GM13977 (cell line): ENCODE measurements around the gene SLC9A2.

Source experiments
- DNase-seq: peaks from one replicate; pipeline ENCODE4 v3.0.0; 2012; ENCODE audit warnings: low spot score
- CTCF ChIP-seq: IDR thresholded peaks from 2 replicates; pipeline ENCODE4 v1.5.1; 2012; ENCODE audit warnings: mild to moderate bottlenecking, control low read depth; ENCODE audit not compliant: insufficient read depth; ENCODE audit errors: extremely low read depth, missing control alignments
- in situ Hi-C: fragments of 300-500 bp; cut with MboI; formaldehyde crosslinking; loops from one replicate; pipeline ENCODE4 v1.12.0; 2022; ENCODE audit warnings: low sequenced_read_pairs, low pct_unique_long_range_greater_than_20kb, mixed read lengths, inconsistent platforms; ENCODE audit not compliant: unreplicated experiment

SLC9A2 gene

GRCh38 chr2:102619414-102620319 is at the start of gene SLC9A2:
Gene SLC9A2, plus strand, starts transcription at chr2:102619553. Its CDS starts 296 bp downstream, at chr2:102619849.
- no peak for TF ChIP-seq CTCF
- DNase-seq, result peak; percentile 51
- in situ Hi-C loops, result no loop called here

GRCh38 chr2:102575888-102576287 is 43.5 kb upstream of the SLC9A2 start:
- no peak for TF ChIP-seq CTCF
- DNase-seq, result no peak
- in situ Hi-C loops, result no loop called here

- TF ChIP-seq CTCF, result no peak
- no peak for DNase-seq
- in situ Hi-C loops, result no loop called here
These were observed 41.0 kb upstream of the SLC9A2 start for GRCh38 chr2:102578376-102578775.

DNA sequence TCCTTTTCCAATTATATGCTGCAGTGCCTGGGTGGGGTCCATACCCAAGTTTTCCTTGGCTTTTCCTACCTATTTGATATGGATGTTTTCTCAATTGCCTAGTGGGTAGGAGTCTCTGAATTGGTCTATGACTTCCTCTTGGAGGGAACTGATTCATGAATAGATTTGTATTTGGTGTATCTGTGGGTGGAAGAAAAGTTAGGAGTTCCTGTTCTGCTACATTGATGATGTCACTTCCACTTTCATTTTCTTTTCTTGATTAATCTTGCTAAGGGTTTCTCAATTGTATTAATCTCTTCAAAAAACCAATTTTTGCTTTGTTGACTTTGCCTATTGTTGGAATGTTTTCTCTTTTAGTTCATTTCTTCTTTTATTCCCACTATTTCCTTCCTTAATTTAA is 37.4 kb upstream of the SLC9A2 start:
- no peak for TF ChIP-seq CTCF
- in situ Hi-C loops, result no loop called here
- no peak for DNase-seq

- in situ Hi-C loops, result no loop called here
- no peak for DNase-seq
- no peak for TF ChIP-seq CTCF
These were observed 36.5 kb upstream of the SLC9A2 start for GRCh38 chr2:102582845-102583244.

DNA sequence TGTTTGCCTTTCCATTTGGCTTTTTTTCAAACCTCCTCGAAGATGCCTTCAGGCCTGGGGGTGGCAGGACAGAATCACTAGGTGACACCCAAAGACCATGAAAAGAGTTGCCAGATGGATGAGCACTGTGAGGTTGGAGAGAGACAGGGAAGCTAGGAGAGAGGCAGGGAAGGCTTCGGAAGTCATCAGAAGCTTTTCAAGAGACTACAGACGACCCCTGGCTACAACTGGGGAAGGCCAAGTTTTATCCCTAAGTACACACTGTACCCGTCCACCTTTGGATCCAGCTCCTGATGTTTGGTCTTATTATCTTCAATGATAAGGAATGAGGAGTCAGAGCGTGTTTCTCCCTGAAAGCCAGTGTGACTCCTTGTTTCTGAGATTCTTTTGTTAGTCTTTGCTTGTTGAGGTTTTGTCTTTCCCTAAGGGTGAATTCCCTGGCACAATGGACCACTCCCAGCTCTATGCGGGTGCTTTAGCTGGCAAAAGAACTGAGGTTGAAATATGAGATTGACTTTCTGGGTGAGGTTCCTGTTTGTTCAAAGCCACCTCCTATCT is 33.4 kb upstream of the SLC9A2 start:
- no peak for TF ChIP-seq CTCF
- in situ Hi-C loops, result no loop called here
- no peak for DNase-seq
